ENCODE measurements around the gene ZNF827.

ZNF827 gene

DNA sequence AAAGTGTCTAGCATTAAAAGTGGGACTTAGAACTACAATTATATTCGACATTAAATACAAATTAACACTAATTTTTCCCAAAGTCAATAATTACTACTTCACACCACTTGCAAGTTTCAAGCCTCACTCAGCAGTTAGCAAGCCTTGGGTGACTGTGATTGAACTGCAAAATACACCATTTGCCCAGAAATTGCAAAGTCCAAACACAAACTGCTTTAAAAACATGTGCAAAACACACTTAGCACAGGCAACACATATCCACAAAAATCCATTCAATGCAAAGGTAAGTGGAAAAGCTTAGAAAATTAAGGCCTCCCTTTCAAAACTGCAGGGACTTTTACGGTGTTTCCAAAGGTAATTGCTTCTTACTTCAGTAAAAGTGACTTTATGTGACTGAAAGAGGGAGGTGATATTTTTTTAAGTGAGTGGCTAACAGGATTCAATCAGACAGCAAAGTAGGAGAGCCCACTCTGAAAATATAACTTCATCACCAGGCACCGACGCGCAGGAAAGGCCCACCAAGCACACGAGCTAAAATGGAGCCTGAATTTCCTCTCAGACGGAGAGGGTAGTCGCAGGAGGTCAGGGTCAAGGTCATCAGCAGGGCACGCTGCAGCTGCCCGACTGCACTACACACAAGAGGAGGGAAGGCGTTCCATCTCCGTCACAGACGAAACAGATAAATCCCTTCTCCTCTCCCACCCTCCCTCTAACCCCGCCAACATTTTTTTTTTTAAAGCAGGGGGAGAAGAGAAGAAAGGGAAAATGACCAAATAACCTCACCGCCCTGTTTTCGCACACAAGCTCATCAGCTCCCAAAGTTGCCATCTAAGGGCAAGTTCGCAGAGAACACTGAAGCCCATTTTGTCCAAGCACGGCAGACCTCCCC, 3.1 kb downstream of the ZNF827 start:
- peak; percentile 36 for DNase-seq (ENCODE audit: low spot score)

DNA sequence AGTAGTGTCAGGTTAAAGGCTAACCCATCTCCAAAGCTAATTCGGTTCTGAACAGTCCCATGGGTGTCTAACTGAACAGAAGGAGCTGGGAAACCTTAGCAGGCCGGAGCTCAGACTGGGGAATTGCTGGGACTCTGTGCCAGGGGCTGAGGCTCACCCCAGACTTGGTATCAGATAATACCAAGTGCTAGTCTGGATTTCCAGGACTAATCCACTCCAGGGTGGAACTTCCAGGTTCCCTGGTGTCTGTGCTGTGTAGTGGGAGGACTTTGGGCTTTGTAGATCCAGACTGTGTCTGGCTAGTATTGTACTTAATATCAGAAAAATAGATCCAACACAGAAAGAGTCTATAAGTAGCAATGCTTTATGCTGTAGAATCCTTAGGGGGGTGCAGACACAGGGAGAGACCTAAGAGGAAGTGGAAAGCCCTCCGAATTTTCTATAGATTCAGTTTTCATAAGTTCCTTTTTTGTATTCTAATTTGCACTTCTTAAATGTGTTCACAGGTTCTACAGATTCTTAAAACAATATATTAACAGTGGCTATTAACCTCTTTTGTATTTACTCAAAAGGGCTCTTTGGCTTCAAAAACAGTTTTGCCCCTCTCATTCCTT, 4.1 kb downstream of the ZNF827 start:
- DNase-seq (ENCODE audit: low spot score): no peak

DNA sequence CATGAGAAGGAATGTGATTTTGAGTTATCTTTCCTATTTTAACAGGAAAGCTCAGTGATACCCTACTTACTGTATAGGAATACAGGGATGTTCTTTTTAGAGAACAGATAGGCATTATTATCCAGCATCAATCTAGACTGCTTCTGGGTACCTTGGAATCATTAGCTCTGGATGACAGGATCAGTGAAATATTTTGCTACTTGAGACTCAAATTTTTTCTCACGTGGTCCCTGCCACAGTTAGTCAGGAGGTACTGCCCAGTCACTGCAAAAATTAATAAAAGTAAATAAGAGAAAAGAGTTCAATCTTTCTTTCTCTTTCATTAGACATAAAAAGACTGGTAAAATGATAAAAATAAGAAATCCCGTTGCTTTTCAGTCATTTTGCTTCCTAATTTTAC, 5.5 kb downstream of the ZNF827 start:
- no peak for DNase-seq (ENCODE audit: low spot score)

DNA sequence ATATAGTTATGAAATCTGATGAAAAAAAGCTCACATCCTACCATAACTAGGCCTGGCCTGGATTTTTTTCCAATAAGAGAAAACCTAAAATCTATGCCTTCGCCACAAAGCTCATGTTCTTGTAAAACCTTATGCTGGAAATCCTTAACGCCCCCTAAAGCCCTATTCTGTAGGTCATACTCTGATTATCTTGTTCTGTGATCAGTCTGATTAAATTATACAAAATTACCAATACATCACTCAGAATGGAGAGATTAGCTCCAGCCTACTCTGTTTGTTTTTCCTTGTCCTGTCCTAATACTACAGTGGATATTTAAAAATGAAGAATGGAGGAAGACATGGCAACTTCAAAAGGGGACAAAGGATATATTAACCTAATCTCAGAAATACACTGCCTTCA, 7.2 kb downstream of the ZNF827 start:
- no peak for DNase-seq (ENCODE audit: low spot score)

DNA sequence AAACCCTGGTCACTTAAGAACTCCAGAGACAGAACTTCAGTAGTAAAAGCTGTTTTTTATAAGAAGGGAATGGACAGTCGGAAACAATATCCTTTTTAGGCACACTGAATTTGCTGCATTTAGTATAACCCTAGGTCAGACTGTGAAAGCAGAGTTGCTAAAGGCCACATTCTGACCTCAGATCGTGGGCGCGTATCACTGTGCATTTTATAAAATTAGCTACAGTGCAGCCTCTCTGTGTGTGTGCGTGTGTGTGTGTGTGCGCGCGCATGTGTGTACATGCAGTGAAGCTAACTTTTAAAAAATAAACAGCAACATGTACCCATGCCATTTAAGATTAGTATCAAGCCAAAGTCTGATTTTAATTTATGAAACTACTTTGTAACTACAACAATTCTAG, 8.0 kb downstream of the ZNF827 start:
- DNase-seq (ENCODE audit: low spot score): no peak

DNA sequence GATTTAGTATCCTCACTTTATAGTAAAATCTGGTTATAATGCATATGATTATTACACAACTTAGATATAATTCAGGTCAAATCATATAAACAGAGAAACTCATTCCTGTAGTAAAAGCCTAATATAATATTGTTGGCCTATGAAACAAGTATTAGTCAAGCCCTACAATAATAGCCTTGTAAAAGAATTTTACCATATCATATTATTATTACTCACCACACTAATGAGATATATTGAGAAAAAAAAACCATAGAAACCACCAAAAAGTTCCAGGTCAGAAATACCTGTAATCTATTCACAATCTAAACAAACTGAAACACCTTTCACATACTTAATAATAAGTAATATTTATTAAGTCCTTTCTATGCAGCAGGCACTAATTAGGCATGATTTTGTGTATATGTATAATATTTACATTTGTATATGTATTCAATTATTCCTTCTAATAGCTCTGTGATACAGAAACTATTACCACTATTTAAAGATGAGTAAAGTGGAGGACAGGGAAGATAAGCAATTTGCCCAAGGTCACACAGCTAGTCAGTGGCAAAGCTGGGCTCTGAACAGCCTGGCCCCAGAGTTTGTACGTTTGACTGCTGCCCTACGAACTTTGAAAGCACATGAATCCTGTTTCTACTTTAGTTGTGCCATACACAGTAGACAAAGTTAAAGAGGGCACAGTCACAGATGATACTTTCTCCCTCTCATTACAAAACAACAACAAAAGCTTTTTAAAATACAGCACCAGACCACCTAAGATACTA, 9.0 kb downstream of the ZNF827 start:
- DNase-seq (ENCODE audit: low spot score): no peak

DNA sequence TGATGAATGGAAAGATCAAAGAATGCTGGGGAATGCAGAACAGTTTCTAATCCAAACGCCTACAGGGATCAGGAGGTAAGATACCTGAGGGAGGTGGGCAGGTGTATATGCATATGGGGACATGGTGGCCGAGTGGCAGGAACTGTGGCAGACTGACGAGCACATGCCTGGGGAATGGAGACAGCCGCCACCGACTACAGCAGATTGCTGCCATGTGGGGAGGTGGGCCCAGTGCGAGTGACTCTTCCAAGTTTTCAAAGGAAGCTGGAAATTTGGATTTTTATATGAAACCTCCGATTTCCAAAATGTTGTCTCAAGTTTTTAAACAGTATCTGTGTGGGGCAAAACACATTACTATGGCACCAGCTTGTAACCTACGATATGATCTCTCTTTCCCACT, 9.9 kb downstream of the ZNF827 start:
- no peak for DNase-seq (ENCODE audit: low spot score)

DNA sequence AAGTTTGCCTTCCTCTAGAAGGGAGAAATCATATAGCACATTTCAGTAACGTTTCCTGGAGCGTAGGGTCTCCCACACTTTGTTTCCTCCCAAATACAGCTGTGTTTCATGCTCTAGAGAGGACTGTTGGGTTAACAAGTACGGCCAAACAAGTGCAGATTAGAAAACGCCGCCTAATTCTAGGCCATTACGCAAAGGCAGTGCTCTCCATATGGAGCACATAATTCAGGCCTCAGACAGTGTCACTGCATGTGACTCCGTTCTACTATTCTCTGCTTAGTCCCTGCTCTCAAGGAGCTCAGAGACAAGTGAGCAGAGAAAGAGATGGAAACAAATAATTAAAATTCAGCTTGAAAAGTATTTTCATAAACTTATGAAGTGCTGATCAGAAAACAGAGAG, 11.6 kb downstream of the ZNF827 start:
- no peak for DNase-seq (ENCODE audit: low spot score)

DNA sequence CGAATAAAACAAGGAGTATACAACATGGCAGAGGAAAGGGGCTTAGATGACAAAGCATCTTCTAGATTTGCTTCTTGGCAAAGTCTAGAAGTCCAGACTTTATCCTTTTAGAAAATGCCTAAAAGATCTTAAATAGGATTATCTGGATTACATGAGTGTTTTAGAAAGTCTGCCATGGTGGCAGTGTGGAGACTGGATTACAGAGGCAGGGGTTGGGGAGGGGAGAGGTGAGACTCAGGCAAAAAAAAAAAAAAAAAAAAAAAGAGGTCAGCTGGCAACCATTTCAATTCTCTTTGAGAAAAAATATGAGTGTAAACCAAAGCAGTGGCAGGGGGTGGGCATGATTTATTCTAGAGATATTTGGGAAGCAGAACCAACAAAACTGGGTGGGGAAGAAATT, 17.4 kb downstream of the ZNF827 start:
- DNase-seq (ENCODE audit: low spot score): no peak

DNA sequence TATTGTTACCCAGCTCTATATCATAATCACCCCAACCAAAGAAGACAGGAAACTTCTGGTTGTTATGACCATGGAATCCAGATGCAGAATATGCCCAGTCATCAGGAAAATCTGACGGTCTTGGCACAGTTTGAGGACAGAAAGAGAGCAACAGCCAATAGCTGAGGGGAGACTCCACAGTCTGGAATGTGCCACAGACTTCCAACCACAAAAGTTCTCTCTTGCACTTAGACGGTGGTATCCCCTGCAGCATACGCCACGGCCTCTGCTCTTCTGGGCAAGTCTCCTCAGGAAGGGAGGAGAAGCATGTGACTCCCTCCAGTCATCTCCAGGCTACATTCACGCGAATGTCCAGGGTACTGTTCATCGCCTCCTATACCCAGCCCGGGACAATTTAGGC, 18.4 kb downstream of the ZNF827 start:
- no peak for DNase-seq (ENCODE audit: low spot score)

DNA sequence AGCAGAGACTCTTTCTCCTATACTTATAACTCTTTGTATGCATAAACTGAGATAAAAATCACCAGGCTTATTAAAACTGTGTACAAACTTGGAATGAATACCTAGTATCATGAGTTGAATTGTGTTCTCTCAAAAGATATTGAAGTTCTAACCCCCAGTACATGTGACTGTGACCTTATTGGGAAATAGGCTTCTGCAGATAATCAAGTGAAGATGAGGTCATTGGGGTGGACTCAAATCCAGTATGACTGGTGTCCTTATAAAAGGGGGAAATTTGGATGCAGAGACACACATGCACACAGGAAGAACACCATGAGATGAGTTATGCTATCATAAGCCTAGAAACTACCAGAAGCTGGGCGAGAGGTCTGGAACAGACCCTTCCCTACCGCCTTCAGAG, 26.2 kb downstream of the ZNF827 start:
- DNase-seq (ENCODE audit: low spot score): no peak

DNA sequence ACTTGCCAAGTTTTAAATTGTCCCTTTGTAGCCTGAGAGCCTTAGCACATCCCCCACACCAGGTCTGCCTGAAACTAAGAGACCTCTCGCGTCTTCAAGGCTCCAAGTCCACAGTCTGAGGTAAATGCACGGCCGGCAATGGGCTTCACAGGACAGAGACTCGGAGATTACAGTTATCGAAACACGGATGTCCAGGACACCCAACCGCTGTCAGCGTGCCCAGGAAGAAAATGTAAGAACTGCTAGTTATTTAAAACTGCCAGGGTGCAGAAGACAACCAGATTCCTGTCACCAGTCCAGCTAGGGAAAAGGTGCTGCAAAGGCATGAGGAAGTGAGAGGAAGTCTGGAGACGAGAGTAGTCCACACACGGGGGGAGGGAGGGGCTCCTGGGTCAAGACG, 28.9 kb downstream of the ZNF827 start:
- no peak for DNase-seq (ENCODE audit: low spot score)

DNA sequence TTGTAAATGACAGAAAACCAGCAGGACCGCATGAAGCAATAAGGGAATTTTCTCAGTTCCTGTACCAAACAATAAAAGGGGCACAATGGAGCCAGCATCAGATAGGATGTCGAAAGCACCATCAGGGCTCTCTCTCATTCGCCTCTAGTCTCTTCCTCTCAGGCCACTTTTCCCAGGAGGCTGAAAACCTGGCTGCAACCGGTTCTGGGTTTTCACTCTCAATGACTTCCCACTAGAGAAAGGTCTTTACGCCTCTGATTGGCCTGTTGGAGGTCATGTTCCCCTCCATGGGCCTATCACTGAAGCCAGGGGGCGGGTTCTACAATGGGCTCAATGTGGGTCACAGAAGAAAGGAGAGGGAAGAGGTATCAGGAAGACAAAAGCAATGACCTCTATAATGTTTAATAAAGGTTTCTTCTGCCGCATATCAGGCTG, 29.3 kb downstream of the ZNF827 start:
- no peak for DNase-seq (ENCODE audit: low spot score)

DNA sequence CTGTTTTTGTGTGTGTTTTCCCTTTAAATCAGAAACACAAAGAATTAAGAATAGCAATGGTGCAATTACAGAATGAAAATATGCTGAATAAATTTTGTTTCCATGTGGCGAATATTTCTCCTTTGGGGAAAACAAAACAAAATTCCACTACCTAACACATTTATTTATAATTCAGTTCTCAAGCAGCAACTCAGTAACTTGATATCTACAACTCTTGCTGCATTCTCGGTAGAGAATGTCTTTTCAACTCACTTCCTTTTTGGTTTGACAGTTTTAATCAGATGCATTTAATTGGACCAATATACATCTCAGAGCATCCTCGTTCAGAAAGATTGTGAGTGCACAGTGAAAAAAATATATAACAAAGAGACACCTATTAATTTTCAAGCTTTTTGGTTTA, 30.8 kb downstream of the ZNF827 start:
- no peak for DNase-seq (ENCODE audit: low spot score)

DNA sequence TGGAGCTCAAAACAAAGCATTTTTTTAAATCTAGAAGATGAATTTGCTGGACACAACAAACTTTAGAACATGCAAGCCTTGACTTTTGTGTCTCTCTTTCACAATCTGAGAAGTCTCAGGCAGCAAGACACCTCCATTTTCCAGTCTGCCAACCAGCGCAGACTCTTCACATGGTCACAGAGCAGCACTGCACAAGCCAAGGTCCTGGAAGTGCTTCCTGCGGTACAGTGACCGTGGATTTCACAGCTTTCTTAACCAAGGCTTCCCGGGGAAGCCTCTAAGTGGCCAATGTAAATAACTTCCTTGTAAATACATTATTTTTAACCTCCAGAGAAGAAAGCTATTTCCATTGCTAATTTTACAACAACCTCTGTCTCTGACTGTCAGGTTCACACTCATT, 31.2 kb downstream of the ZNF827 start:
- no peak for DNase-seq (ENCODE audit: low spot score)

DNA sequence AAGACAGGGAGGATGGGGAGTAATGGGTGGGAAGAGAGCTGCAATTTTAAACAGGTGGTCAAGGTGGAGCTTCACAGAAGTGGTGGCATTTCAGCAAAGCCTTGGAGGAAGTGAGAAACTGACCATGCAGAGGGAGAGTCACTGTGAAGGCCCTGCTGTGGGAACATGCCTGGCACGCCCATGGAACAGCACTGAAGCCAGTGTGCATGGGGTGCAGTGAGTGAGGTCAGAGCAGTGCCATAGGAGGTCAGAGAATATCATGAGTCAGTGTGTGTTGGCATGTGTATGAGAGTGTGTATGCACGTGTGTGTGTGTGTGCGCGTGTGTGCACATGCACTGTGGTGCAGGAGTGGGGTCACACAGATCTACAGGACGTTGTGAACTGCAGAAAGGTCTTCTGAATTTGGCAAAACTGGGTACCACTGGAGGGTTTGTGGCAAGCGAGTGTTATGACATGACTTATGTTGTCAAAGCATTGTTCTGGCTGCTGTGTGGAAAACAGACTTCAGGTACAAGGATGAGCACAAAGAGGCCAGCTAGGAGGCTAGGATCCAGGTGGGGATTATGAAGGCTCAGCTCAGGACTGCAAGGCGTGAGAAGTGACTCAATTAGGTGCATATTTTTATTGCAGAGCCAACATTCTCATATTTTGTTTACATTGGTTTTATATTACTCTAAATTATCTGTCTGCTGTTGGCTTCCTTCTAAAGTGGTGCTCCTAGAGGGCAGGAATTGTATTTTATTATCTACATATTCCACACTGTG, 34.0 kb downstream of the ZNF827 start:
- DNase-seq (ENCODE audit: low spot score): no peak

DNA sequence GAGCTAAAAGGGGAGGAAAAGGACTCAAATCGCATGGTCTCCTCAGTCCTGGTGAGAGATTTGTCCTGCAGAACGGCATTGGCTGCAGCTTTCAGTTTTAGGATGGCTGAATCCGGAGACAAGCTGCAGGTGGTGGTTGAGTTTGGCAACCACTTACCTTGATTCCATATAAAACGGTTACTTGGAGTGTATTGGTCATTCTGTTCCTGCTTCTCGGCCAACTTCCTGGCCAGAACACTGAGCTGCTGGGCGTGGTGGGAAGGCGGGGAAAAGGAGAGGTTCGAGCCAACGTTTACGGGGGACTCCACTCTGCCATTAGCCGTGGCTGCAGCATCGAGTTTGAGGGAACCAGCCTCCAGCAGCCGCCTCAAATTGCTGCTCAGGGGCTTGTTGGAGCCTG, 36.1 kb downstream of the ZNF827 start:
- no peak for DNase-seq (ENCODE audit: low spot score)

DNA sequence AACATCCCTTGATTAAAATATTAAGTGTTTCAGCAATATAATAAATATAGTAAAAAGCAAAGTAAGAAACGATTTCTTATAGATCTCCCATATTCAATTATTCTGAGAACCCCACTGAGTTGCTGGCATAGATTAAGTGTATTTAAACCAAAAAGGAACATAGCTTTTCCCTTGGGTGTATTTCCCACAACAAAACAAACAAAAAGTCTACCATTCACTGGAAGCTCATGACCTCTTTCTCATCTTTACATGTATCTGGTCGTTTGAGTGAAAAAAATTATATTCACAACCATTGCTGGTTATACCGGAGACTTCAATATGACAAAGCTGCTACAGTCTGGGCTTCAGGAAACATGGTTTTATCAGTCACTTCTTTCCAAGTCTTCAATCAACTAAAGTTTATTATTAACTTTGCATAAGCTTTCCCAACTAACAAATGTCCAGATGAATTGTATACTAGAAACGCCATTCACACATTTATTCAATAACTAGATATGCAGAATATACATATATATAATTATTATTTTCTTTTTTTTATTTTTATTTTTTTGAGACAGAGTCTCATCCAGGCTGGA, 38.6 kb downstream of the ZNF827 start:
- no peak for DNase-seq (ENCODE audit: low spot score)

DNA sequence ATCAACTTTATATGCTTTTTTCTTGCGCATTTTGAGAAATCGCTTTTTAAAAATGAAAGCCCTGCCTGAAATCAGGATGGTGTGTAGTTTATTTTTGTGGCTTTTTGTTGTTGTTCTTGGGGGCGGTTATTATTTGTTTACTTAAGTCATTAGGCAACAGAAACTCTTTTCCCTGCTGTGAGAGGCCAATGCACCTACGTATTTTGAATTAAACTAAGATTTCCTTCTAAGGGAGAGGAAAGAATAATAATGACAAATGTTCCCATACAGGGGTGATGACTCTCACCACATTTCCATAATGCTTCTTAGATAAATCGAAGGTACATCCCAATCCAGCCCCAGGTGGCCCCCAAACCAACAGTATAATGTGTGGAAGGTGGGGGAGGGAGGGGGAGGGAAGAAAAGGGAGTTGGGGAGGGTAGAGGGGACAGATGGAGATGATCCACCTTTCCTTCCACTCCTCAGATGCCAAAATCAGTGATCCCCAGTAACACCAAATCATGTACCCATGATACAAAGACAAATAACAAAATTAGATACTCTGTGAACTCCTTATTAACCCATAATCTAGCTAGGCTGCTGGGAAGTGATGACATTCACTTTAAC, 39.6 kb downstream of the ZNF827 start:
- DNase-seq (ENCODE audit: low spot score): no peak

DNA sequence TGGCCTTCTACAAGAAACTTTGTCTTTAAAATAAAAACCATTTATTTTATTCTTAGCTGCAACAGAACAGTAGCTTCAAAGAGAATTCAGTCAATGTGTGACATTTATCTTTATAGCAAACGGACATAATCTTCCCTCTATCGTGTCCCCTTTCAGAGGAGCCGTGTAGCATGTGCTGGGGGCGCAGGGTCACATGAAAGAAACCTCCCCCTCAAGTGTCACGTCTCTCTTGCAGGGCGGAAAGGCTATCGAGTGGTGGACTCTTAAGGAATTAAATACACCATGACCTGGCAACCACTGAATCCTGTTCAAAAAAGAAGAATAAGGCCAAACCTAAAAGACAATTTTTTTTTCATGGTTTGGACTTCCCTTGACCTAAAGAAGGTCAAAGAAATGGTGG, 40.2 kb downstream of the ZNF827 start:
- no peak for DNase-seq (ENCODE audit: low spot score)

DNA sequence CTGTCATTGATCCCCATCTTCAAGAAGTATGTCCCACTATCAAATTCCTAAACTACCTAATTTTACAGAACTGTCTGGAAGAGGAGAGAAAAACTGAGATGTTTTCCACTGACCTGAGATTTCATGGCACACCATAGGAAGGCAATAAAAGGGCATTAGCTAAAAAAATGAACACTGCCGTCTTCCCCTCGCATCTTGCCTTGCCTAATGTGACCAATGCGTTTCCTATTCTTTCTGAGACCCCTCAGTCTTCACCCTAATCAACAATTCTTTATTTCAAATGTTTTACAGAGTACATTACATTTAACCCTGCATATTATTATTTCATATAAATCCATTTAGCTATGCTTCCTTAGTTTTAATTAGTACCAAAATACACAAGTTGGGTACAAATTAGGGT, 43.6 kb downstream of the ZNF827 start:
- no peak for DNase-seq (ENCODE audit: low spot score)

DNA sequence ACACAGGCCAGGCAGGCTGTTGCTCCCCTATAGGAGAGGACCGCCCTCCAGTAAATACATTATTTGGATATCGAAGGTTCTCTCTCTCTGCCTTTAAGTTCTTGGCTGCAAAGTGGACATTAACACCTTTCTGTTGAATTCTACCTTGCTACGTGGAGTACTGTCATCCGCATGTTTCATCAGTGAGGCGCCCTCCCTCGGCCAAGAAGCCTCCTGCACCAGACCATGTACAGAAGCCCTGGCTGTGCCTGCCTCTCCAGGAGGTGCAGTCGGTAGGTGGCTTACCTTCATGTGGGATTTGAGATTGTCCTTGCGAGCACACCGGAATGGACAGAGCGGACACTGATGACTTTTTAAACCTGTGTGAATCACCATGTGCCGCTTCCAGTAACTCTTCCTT, 46.7 kb downstream of the ZNF827 start:
- DNase-seq (ENCODE audit: low spot score): no peak
